ENCODE measurements around the gene LPP. TPM values are rescaled to one million over a fixed set of nuclear protein-coding genes. Genes with fewer than 3 reads are reported as not detected.

The LPP gene
- total and polyA plus RNA-seq, 2 of the 13 experiments (the other 11 are each of a cell fraction or from before 2014, with no cell fraction given) = 19.2 to 29.9 TPM

DNA sequence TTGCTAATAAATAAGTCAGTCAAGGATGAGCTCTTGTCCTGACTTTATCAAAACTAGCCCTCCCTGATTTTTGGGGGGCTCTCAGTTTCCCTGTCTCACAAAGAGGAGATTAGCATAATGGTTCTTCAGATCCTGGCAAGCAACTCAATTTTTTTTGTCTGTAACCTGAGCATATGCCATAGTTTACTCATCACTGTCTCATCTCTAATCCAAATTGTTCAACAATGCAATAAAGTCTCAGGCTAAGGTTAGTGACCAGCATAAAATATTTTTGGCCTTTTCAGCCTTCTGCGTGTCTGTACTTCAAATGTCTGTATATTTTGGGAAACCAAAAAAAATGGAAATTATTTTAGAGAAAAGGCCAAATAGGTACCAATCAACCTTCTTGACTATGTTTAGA lies 552.2 kb downstream of the LPP start:
- no TSS peak for BruUV-seq (replicated peaks)
- CTCF ChIA-PET (ENCODE audit: low intra/inter-chr PET ratio, low total read pairs) = no interaction called here

More for the DNA sequence above, 552.2 kb downstream of the LPP start:
- FAIRE-seq (no peak), DNase-seq (ENCODE audit: low spot score) (no peak), ATAC-seq (no peak)
- intact Hi-C loops (cut with micrococcal nuclease; ENCODE audit: unreplicated experiment) = no loop called here
- no peak overlapping the region for H2AFZ ChIP-seq (ENCODE audit: low read length)
- H3K9me3 ChIP-seq (ENCODE audit: low read length) = no peaks in the 10 kb centered on the region
- no peaks in the 10 kb centered on the region for H3K27me3 ChIP-seq (ENCODE audit: control insufficient read depth in 1 of 2, insufficient read depth in 2 of 2, low read length in 2 of 2)
- H3K9ac ChIP-seq (ENCODE audit: insufficient read depth, low read depth, low read length) = no peak overlapping the region
- H3K36me3 ChIP-seq (replicated peaks in 1 of 2; ENCODE audit: control insufficient read depth in 1 of 2, insufficient read depth in 2 of 2, low read length in 2 of 2) = no peaks in the 10 kb centered on the region; a peak in 2 of 5 replicates
- peaks cover 41% of the 10 kb centered on the region for H3K4me1 ChIP-seq (ENCODE audit: insufficient read depth, low read length)
- H3K4me3 ChIP-seq (replicated peaks in 1 of 3; ENCODE audit: insufficient read depth in 1 of 3, low read depth in 2 of 3, low read length in 3 of 3) = no peak overlapping the region
- no peaks in the 10 kb centered on the region for H4K20me1 ChIP-seq (ENCODE audit: insufficient read depth, low read length)
- POLR2A ChIA-PET = no interaction called here
- no peak overlapping the region for H3K4me2 ChIP-seq (ENCODE audit: low read depth, low read length)
- no peak overlapping the region for H3K27ac ChIP-seq (ENCODE audit: extremely low read length, insufficient read depth, low read length)
- WGBS (ENCODE audit: low lambda C conversion rate) = 100% methylated on average over 1 of the region's 1 CpG
- H3K79me2 ChIP-seq (ENCODE audit: insufficient read depth, low read length) = no peaks in the 10 kb centered on the region
- TF ChIP-seq ZNF383 (CRISPR knock-in tag; IDR thresholded peaks at IDR 0.05; ENCODE audit: borderline replicate concordance) (no peak), AGO1 (IDR thresholded peaks at IDR 0.05; ENCODE audit: low read depth, low read length, poor library complexity, severe bottlenecking) (no peak), RFX3 (CRISPR knock-in tag; IDR thresholded peaks at IDR 0.05) (no peak), ZFP41 (CRISPR knock-in tag; IDR thresholded peaks at IDR 0.05; ENCODE audit: borderline replicate concordance) (no peak), ZNF891 (CRISPR knock-in tag; IDR thresholded peaks at IDR 0.05) (no peak), TBP (CRISPR knock-in tag; IDR thresholded peaks at IDR 0.05) (no peak), SNRNP70 (IDR thresholded peaks at IDR 0.05; ENCODE audit: low read depth, low read length) (no peak), ZNF367 (CRISPR knock-in tag; IDR thresholded peaks at IDR 0.05; ENCODE audit: borderline replicate concordance) (no peak), POGK (CRISPR knock-in tag; conservative IDR thresholded peaks at IDR 0.05) (no peak), ZNF3 (CRISPR knock-in tag; IDR thresholded peaks at IDR 0.05) (no peak), PRMT3 (CRISPR knock-in tag; IDR thresholded peaks at IDR 0.05; ENCODE audit: borderline replicate concordance, low read depth) (no peak), TEAD2 (CRISPR knock-in tag; IDR thresholded peaks at IDR 0.05) (no peak)
- TF ChIP-seq, protein P1, sequence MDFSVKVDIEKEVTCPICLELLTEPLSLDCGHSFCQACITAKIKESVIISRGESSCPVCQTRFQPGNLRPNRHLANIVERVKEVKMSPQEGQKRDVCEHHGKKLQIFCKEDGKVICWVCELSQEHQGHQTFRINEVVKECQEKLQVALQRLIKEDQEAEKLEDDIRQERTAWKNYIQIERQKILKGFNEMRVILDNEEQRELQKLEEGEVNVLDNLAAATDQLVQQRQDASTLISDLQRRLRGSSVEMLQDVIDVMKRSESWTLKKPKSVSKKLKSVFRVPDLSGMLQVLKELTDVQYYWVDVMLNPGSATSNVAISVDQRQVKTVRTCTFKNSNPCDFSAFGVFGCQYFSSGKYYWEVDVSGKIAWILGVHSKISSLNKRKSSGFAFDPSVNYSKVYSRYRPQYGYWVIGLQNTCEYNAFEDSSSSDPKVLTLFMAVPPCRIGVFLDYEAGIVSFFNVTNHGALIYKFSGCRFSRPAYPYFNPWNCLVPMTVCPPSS (IDR thresholded peaks at IDR 0.05) = no peak
- in situ Hi-C loops (cut with HindIII; ENCODE audit: extremely low pct_ligation_motif_present, low pct_unique_long_range_greater_than_20kb) = no loop called here
